ENCODE data around the gene GAL3ST3. TPM values are rescaled to one million over a fixed set of nuclear protein-coding genes. Genes with fewer than 3 reads are reported as not detected.

The GAL3ST3 gene
- total RNA-seq, 3 donors from 2014 or later, result not detected

GRCh38 chr11:66075273-66075672 lies 26.3 kb upstream of the GAL3ST3 start:
- no peaks in the 10 kb centered on the region for H3K9me3 Mint-ChIP-seq
- H3K4me1 Mint-ChIP-seq (ENCODE audit: low read depth), result peaks cover 75% of the 10 kb centered on the region
- peaks cover 30% of the 10 kb centered on the region for H3K36me3 Mint-ChIP-seq (ENCODE audit: insufficient read depth)
- H3K27me3 Mint-ChIP-seq (ENCODE audit: low read depth), result no peaks in the 10 kb centered on the region
- ATAC-seq (no peak), DNase-seq (no peak)
- H3K4me3 Mint-ChIP-seq, result no peak overlapping the region

- peaks cover 67% of the 10 kb centered on the region for H3K4me1 Mint-ChIP-seq (ENCODE audit: low read depth)
- ATAC-seq (no peak), DNase-seq (no peak)
- no peaks in the 10 kb centered on the region for H3K27me3 Mint-ChIP-seq (ENCODE audit: low read depth)
- peaks cover 35% of the 10 kb centered on the region for H3K36me3 Mint-ChIP-seq (ENCODE audit: insufficient read depth)
- H3K9me3 Mint-ChIP-seq, result no peaks in the 10 kb centered on the region
- no peak overlapping the region for H3K4me3 Mint-ChIP-seq
These were observed 24.7 kb upstream of the GAL3ST3 start for GRCh38 chr11:66073669-66074068.

- ATAC-seq (no peak), DNase-seq (no peak)
- Mint-ChIP-seq H3K27me3 (ENCODE audit: low read depth) (no peaks in the 10 kb centered on the region), H3K4me1 (ENCODE audit: low read depth) (peaks cover 66% of the 10 kb centered on the region), H3K4me3 (peak overlapping the region; percentile 90), H3K9me3 (no peaks in the 10 kb centered on the region), H3K36me3 (ENCODE audit: insufficient read depth) (peaks cover 38% of the 10 kb centered on the region)
These were observed 23.6 kb upstream of the GAL3ST3 start for GRCh38 chr11:66072518-66072917.

- Mint-ChIP-seq H3K9me3 (no peaks in the 10 kb centered on the region), H3K27me3 (ENCODE audit: low read depth) (no peaks in the 10 kb centered on the region), H3K4me1 (ENCODE audit: low read depth) (peaks cover 67% of the 10 kb centered on the region), H3K36me3 (ENCODE audit: insufficient read depth) (peaks cover 39% of the 10 kb centered on the region), H3K4me3 (peak overlapping the region; percentile 90)
- ATAC-seq (no peak), DNase-seq (no peak)
These were observed 23.1 kb upstream of the GAL3ST3 start for GRCh38 chr11:66072081-66072480.

GRCh38 chr11:66071381-66071801 lies 22.4 kb upstream of the GAL3ST3 start:
- Mint-ChIP-seq H3K27me3 (ENCODE audit: low read depth) (no peaks in the 10 kb centered on the region), H3K9me3 (no peaks in the 10 kb centered on the region), H3K4me1 (ENCODE audit: low read depth) (peaks cover 67% of the 10 kb centered on the region), H3K36me3 (ENCODE audit: insufficient read depth) (peaks cover 43% of the 10 kb centered on the region), H3K4me3 (peak overlapping the region; percentile 90)
- no peak for DNase-seq
- ATAC-seq, result peak in 1 of 2 donors; percentile 13

GRCh38 chr11:66070604-66071380 lies 21.8 kb upstream of the GAL3ST3 start:
- Mint-ChIP-seq H3K4me1 (ENCODE audit: low read depth) (peaks cover 66% of the 10 kb centered on the region), H3K9me3 (no peaks in the 10 kb centered on the region), H3K27me3 (ENCODE audit: low read depth) (no peaks in the 10 kb centered on the region), H3K36me3 (ENCODE audit: insufficient read depth) (peaks cover 41% of the 10 kb centered on the region), H3K4me3 (peak overlapping the region; percentile 90)
- ATAC-seq (peak; percentile 23 to 28), DNase-seq (peak; percentile 22)

GRCh38 chr11:66069715-66070603 lies 21.0 kb upstream of the GAL3ST3 start, which contains the start of gene PACS1:
Gene PACS1, plus strand, starts transcription at chr11:66070272. Its CDS starts 215 bp downstream, at chr11:66070487.
- no peaks in the 10 kb centered on the region for H3K27me3 Mint-ChIP-seq (ENCODE audit: low read depth)
- peak; percentile 73 for DNase-seq
- ATAC-seq, result peak; percentile 76 to 77
- H3K36me3 Mint-ChIP-seq (ENCODE audit: insufficient read depth), result peaks cover 46% of the 10 kb centered on the region
- no peaks in the 10 kb centered on the region for H3K9me3 Mint-ChIP-seq
- H3K4me3 Mint-ChIP-seq, result peak within 1 kb of the TSS; percentile 90
- peaks cover 68% of the 10 kb centered on the region for H3K4me1 Mint-ChIP-seq (ENCODE audit: low read depth)

- Mint-ChIP-seq H3K27me3 (ENCODE audit: low read depth) (no peaks in the 10 kb centered on the region), H3K9me3 (no peaks in the 10 kb centered on the region), H3K36me3 (ENCODE audit: insufficient read depth) (peaks cover 49% of the 10 kb centered on the region)
These were observed 20.2 kb upstream of the GAL3ST3 start for GRCh38 chr11:66068923-66069714.

GRCh38 chr11:66068154-66068821 lies 19.3 kb upstream of the GAL3ST3 start:
- DNase-seq, result peak; percentile 75

More at GRCh38 chr11:66068923-66069714, 20.2 kb upstream of the GAL3ST3 start:
- peaks cover 64% of the 10 kb centered on the region for H3K4me1 Mint-ChIP-seq (ENCODE audit: low read depth)
- DNase-seq (peak; percentile 25), ATAC-seq (no peak)
- peak overlapping the region; percentile 86 for H3K4me3 Mint-ChIP-seq

GRCh38 chr11:66067640-66068039 lies 18.7 kb upstream of the GAL3ST3 start:
- H3K9me3 Mint-ChIP-seq, result no peaks in the 10 kb centered on the region
- DNase-seq (no peak), ATAC-seq (no peak)
- H3K36me3 Mint-ChIP-seq (ENCODE audit: insufficient read depth), result peaks cover 58% of the 10 kb centered on the region
- H3K4me3 Mint-ChIP-seq, result no peak overlapping the region
- no peaks in the 10 kb centered on the region for H3K27me3 Mint-ChIP-seq (ENCODE audit: low read depth)
- H3K4me1 Mint-ChIP-seq (ENCODE audit: low read depth), result peaks cover 62% of the 10 kb centered on the region

More at GRCh38 chr11:66068154-66068821, 19.3 kb upstream of the GAL3ST3 start:
- H3K27me3 Mint-ChIP-seq (ENCODE audit: low read depth), result no peaks in the 10 kb centered on the region
- H3K36me3 Mint-ChIP-seq (ENCODE audit: insufficient read depth), result peaks cover 55% of the 10 kb centered on the region
- no peaks in the 10 kb centered on the region for H3K9me3 Mint-ChIP-seq
- ATAC-seq, result peak; percentile 20 to 43
- H3K4me1 Mint-ChIP-seq (ENCODE audit: low read depth), result peaks cover 63% of the 10 kb centered on the region
- peak overlapping the region; percentile 86 for H3K4me3 Mint-ChIP-seq

GRCh38 chr11:66066751-66067150 lies 17.8 kb upstream of the GAL3ST3 start:
- Mint-ChIP-seq H3K36me3 (ENCODE audit: insufficient read depth) (peaks cover 61% of the 10 kb centered on the region), H3K4me3 (no peak overlapping the region), H3K4me1 (ENCODE audit: low read depth) (peaks cover 55% of the 10 kb centered on the region), H3K9me3 (no peaks in the 10 kb centered on the region), H3K27me3 (ENCODE audit: low read depth) (no peaks in the 10 kb centered on the region)
- DNase-seq (no peak), ATAC-seq (no peak)

GRCh38 chr11:66064571-66064970 lies 15.6 kb upstream of the GAL3ST3 start:
- H3K36me3 Mint-ChIP-seq (ENCODE audit: insufficient read depth), result peaks cover 77% of the 10 kb centered on the region
- peaks cover 61% of the 10 kb centered on the region for H3K4me1 Mint-ChIP-seq (ENCODE audit: low read depth)
- H3K4me3 Mint-ChIP-seq, result no peak overlapping the region
- no peak for DNase-seq
- ATAC-seq, result no peak
- H3K9me3 Mint-ChIP-seq, result no peaks in the 10 kb centered on the region
- no peaks in the 10 kb centered on the region for H3K27me3 Mint-ChIP-seq (ENCODE audit: low read depth)

GRCh38 chr11:66063900-66064299 lies 14.9 kb upstream of the GAL3ST3 start:
- DNase-seq (no peak), ATAC-seq (no peak)
- Mint-ChIP-seq H3K36me3 (ENCODE audit: insufficient read depth) (peaks cover 74% of the 10 kb centered on the region), H3K4me3 (no peak overlapping the region), H3K9me3 (no peaks in the 10 kb centered on the region), H3K27me3 (ENCODE audit: low read depth) (no peaks in the 10 kb centered on the region), H3K4me1 (ENCODE audit: low read depth) (peaks cover 55% of the 10 kb centered on the region)

Measured in activated T-cell treated with anti-CD3 and anti-CD28 coated beads, Interleukin-2, amount 50 U/mL, for 4 hours (primary cell).